KBM-7 (cell line): ENCODE measurements around the gene CADPS2.

Source experiments
- DNase-seq: peaks from one replicate; pipeline ENCODE4 v3.0.0-alpha.2; 2015
- in situ Hi-C: fragments of 300-500 bp; cut with MboI; formaldehyde crosslinking; loops from 2 replicates; pipeline ENCODE4 v1.14.3; 2020; ENCODE audit warnings: low sequenced_read_pairs, low pct_unique_long_range_greater_than_20kb, mixed read lengths

The CADPS2 gene

DNA sequence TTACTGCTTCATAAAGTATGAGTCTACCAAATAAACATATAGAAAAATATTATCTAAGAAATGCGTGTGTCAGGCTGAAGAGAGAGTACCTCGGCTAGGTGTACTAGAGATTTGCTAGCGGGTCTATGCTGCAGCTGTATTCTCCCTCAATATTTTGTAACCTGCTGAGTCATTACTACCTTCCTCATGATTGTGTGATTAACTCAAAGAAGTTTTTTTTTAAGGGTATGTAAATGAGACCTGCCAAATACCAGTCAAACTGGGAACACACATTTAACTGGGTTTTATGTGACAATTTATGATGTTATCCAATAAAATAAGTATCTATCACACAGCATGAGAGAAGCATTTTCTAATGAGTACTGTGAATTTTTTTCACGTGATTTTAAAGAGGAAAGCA, 367.8 kb downstream of the CADPS2 start:
- in situ Hi-C loops = no loop called here
- no peak for DNase-seq

DNA sequence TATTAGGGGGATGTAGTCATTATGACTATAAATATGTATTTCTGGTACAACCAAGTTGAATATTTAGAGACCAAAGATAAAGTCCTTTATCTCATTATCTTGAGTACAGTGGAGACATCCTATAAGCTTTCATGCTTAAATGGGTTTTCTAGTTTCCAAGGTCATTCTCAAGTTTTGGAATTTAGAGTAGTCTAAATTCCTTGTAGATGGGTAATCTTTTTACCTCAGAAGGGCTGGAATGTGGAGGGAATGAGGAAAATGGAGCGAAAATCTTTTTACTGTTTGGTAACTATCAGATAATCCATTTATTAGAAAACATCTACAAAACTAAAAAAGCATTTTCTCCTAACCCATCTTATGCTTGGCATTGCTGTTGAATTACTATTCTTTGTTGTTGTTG, 368.7 kb downstream of the CADPS2 start:
- in situ Hi-C loops = no loop called here
- no peak for DNase-seq

DNA sequence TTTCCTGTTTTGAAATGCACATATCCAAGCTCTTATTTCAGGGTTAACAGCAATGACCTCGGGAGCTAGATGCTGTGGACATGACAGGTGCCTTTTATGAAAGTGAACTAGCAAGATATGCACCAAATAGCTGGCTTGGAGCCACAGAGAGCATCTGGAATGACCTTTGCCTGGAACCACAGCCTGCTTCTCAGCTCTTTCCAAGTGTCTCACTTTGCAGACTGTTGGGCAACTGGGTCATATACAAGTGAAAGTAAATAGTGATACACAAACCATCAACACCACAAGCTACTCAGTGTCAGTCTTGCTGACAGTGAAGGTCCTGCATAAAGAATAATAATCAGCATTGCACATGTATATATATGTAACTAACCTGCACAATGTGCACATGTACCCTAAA, 370.9 kb downstream of the CADPS2 start:
- in situ Hi-C loops = no loop called here
- no peak for DNase-seq

DNA sequence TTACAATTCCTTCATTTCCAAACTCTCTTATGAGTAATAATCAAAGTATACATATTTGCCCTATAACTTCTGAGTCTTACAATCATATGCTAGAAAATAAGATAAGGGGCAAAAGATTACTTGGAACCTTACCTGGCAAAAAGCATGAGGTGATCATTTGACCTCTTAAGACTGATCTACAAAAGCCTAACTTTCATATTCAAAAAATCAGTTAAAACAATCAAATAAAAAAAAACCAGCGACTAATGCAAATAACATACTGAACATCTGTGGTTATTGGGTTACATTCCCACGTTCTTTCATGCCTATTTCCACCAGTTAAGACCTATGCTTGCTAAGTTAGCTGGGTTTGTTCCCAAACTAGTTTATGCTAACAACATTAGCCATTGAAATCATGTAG, 375.0 kb downstream of the CADPS2 start:
- no peak for DNase-seq
- in situ Hi-C loops = no loop called here

DNA sequence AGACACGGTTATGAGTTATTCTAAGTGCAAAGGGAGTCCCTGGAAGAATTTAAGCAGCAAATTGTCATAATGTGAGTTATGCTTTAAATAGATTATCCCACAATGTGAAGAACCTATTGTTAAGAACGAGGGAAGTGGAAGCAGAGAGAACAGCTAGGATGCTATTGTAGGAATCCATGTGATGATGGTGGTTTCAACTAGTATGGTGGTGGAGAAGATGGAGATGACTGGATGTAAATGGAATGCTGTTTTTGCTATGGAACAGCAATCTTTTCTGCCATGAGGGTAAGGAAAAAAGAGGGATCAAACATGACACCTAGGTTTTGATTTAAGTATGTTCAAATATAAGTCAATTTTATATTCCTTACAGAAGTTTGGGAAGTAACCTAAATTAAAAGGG, 378.7 kb downstream of the CADPS2 start:
- in situ Hi-C loops = no loop called here

DNA sequence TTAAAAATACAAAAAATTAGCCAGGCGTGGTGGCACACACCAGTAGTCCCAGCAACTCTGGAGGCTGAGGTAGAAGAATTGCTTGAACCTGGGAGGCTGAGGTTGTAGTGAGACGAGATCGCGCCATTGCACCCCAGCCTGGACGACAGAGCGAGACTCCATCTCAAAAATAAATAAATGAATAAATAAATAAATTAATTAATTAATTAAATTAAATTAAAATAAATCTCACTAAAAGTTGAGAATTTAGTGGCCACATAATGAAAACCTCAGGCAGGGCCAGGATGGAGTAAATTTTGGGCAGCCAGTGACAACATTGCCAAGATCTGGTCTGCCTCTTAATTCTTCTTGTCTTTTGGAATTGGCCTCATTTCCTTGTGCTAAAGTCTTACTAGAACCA, 394.3 kb downstream of the CADPS2 start:
- no peak for DNase-seq
- in situ Hi-C loops = no loop called here

More for the DNA sequence above, 378.7 kb downstream of the CADPS2 start:
- no peak for DNase-seq

DNA sequence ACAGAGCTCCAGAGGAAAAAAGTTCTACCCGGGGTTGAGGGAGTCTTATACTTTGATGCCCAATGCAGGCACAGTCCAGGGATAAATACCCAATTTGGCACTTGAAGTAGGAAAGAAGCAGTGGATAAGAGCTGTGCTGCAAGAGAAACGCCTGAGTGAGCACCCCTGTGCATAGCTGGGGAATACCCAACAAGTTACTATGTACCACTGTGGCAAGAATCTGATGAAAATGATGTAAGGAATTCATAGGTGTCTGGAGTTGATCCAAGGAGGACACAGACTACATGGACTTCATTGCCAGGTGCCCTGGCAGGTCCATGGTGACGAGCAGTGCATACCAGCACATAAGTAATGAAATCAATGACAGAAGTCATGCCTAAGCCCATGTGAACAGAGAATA, 398.0 kb downstream of the CADPS2 start:
- in situ Hi-C loops = no loop called here
- no peak for DNase-seq

DNA sequence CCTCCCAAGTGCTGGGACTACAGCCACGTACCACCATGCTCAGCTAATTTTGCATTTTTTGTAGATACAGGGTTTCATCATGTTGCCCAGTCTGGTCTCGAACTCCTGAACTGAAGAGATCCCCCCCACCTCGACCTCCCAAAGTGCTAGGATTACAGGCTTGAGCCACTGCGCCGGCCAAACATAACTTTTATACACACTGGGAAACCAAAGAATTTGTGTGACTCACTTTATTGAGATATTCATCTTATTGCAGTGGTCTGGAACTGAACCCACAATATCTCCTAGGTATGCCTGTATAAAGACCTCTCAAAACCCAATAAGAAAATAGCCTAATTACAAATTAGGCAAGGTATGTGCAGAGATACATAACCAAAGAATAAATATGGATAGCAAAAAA, 399.1 kb downstream of the CADPS2 start:
- no peak for DNase-seq
- in situ Hi-C loops = no loop called here

DNA sequence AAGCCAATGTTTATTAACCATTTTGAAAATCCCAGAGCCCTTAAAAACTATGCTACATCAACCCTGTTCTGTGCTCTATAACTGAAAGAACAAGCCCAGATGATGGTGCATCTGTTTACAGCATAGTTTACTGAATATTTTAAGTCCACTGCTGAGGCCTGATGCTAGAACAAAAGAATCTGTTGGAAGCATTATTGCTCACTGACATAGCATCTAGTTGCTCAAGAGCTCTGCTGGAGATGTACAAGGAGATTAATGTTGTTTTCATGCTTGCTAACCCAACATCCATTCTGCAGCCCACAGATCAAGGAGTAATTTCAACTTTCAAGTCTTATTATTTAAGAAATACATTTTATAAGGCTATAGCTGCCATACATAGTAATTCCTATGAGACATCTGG, 400.4 kb downstream of the CADPS2 start:
- no peak for DNase-seq
- in situ Hi-C loops = no loop called here

DNA sequence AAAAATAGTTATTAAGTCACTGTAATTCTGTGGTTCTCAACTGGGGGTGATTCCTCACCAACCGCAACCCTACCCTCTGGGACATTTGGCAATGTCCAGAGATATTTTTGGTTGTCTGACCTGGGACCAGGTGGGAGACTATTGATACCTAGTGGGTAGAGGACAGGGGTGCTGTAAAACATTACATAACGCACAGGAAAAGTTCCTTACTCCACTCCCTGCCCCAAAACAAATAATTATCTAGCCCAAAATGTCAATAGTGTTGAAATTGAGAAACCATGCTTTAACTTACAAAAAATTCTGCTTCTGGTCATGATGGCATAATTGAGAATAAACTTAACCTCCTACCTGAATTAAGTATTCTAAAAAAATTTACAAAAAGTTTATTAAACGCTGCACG, 404.0 kb downstream of the CADPS2 start:
- in situ Hi-C loops = no loop called here
- DNase-seq = no peak

DNA sequence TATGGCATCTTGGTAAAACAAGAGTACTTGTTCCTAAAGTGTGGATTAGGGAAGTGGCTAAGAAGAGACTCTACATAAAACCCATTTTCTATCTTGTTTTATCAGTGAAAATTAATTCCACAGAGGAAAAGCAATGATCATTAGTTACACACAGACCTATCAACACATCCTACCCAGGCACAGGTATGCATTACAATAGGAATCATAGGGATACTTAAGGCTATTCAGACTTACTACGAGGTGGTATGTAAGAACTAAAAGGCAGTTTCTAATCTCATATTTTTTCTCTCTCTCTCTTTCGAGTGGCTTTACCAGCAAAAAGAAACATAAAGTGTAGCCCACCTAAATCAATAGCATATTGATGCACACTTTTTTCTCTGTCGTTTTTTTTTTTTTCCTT, 415.4 kb downstream of the CADPS2 start:
- in situ Hi-C loops = no loop called here
- no peak for DNase-seq

DNA sequence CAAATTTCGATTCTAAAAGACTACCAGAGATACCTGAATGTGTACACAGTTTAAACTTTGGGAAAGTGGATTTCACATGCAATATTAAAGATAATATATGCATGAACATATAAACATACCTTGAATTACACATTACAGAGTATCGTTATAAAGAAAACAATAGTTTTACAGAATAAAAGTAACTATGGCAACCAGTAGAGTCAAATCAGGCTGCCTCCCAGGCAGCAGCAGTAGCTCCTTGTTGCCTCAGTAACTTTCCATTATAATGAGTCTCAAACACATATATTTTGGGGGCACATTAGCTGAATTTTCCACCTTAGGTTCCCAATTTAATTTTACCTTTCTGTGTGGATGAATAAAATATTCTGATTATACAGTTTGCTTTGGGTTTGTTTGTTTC, 417.3 kb downstream of the CADPS2 start:
- DNase-seq = no peak
- in situ Hi-C loops = no loop called here

DNA sequence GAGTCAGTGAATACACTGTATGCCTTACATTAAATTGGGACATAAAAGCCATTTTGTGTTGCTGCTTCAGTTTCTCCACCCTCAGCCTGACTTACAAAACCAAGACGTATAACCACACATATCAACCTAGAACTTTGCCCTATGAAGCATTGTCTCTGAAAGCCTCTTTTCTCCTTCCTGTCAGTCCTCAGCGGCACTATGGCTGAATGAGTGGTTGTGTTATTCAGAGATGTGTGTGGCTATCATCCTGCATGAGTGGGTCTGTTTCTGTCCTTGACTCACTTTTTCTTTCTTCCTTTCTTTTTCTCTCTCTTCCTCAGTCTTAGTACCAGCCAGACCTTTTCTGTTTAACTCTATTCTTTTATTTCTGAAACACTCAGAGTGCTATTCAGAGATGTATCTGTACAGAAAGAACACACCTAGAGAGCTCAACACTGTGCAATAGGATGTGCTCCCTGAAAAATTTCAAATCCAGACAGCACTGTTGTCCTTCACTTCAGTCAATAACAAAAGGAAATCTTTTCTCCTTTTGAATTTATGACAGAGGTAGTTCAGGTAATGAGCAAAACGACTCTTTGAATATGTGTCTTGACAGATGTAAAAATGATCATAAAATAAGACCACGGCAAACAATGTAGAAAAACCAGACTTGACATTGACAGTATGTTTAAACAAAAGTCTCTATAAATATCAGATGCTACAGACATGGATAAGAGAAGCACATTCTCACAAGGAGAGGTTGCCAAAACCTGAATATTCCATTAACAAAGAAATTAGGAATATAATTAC, 418.4 kb downstream of the CADPS2 start:
- in situ Hi-C loops = no loop called here
- no peak for DNase-seq

DNA sequence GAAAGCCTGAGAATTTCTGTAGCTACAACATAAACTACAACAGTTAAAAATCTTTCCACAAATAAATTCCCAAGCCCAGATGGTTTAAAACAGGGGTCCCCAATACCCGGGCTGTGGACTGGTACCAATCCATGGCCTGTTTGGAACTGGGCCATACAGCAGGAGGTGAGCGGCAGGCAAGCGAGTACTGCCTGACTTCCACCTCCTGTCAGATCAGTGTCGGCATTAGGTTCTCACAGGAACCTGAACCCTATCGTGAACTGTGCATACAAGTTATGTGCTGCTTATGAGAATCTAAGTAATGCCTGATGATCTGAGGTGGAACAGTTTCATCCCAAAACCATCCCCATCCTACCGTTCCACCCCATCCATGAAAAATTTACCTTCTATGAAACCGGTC, 421.0 kb downstream of the CADPS2 start:
- no peak for DNase-seq
- in situ Hi-C loops = no loop called here

DNA sequence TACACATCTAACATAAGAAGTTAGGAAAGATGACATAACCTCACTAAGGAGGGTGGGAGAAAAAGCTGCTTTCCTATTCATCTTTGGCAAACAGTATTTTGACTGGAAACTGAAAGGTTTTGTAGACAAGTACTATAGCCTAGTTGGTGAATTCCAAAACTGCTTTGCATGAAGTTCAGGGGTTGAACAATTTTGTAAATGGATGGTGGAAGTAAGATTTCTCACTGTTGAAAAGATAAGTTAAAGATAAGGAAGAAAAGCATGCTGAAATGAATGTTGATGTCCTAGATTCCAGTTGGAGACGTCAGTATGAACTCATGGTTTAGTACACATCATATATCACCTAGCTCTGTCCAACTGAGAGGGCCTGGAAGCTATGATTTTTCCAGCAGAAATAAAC, 422.6 kb downstream of the CADPS2 start:
- in situ Hi-C loops = no loop called here
- no peak for DNase-seq

DNA sequence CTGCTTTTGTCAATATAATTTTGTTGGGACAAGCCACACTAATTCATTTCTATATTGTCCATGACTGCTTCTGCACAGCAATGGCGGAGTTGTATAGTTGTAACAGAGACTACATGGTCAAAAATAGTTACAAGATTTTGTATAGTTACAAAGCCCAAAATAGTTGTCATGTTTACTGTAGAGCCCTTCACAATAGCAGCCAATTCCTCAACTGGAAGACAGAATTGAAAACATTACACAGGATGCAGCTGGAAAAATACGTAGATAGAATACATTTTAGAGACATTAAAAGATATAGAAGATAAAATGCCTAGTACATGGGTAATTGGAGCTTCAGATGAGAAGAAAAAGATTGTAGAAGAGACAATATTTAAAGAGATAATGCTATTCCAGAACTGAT, 425.3 kb downstream of the CADPS2 start:
- no peak for DNase-seq
- in situ Hi-C loops = no loop called here

DNA sequence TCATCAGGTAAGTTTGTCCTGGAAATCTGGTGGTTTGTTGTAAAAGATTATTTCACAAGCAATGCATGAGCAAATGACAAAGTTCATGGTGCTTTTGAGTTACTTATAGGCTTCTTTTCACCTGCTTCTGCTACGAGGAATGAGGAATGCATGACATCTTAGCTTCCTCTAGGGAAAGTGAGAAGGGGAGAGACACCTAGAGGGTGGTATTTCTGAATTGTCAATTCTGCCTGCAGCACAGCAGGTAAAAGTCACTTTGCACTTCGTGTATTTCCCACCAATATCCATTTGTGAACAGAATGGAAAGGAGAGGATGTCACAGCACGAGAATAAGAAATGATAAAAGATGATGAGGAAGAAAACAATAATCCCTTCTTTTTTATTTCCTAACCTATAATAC, 428.3 kb downstream of the CADPS2 start:
- in situ Hi-C loops = no loop called here
- no peak for DNase-seq

DNA sequence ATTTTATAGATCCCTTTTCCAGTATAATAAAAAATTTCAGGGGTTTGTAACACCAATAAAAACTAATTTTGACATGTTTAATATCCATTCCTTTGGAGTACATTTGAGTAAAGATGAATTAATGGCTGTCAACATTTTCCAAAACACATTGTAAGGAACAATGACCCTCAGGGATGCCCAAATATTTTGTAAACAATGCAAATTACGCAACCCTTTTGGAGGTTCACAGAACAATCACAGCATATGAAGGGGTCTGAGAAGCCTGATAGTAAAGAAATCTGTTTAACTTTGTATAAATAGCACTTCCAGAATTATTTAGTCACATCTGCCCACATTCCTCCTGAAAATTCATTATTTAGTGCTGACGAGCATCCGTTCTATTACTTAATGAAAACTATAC, 428.9 kb downstream of the CADPS2 start:
- in situ Hi-C loops = no loop called here

DNA sequence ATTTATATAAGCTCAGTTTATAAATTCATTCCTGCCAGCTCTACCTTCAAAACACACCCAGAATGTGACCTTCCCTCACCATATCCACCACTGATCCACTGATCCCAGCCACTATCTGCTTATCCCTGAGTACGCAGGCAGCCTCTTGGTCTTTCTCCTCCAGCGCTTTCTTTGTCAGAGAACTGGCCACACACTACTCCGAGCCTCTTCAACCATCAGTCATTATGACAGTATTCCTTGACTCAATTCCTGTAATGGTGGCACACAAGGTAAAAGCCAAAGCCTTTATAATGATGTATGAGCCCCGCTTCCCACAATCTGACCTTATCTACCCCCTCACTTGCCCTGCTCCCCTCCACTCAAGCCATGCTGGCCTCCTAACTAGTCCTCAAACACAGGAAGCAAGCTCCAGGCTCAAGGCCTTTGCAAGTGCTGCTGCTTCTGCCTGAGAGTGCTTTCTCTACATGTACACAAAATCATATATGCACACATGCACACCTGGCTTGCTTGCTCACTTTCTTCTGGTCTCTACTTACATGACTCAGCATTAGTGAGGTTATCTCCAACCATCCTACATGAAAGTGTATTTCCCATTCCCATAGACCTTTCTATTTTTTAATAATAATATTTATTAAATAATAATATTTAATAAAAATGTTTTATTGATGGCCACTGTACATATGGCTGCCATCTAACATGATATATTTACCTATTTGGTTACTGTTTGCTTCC, 431.3 kb downstream of the CADPS2 start:
- DNase-seq = no peak
- in situ Hi-C loops = no loop called here

More for the DNA sequence above, 428.9 kb downstream of the CADPS2 start:
- DNase-seq = no peak

DNA sequence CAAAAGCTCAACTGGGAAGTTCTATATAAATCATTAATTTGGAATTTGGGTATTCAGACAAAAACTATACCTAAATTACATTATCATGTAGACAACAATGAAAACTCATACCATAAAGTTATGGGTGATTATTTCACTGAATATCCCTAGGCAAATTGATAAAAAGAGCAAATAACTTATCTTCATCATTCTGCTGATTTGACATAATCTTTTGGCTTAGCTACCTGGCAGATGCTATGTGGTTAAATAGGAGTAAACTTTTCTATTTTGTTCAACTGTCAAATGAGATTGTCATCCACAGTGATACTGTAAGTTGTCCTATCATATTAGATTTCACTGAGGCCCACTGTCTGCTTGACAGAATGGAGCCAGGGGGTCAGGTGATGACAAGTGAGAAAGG, 432.8 kb downstream of the CADPS2 start:
- in situ Hi-C loops = no loop called here
- DNase-seq = no peak
